NCI-H748 (cell line): ENCODE measurements around the gene MAPK11.

ENCODE experiments used
- DNase-seq: peaks from one replicate; lab custom pipeline; 2025; ENCODE audit not compliant: unreplicated experiment; lab: John Stamatoyannopoulos, UW

MAPK11 gene

GRCh38 chr22:50227579-50228215, 42.5 kb downstream of the MAPK11 start:
- DNase-seq = no peak

- DNase-seq = no peak
Observed at GRCh38 chr22:50226875-50227165, 43.4 kb downstream of the MAPK11 start.

- no peak for DNase-seq
Observed at GRCh38 chr22:50226063-50226874, 43.9 kb downstream of the MAPK11 start.

- no peak for DNase-seq
Observed at GRCh38 chr22:50225200-50225969, 44.8 kb downstream of the MAPK11 start.

- no peak for DNase-seq
Observed at GRCh38 chr22:50224071-50224470, 46.1 kb downstream of the MAPK11 start.

- DNase-seq = no peak
Observed at GRCh38 chr22:50222508-50222907, 47.7 kb downstream of the MAPK11 start.

- no peak for DNase-seq
Observed at GRCh38 chr22:50221410-50222300, 48.5 kb downstream of the MAPK11 start.

GRCh38 chr22:50220603-50221409, 49.4 kb downstream of the MAPK11 start:
- DNase-seq = no peak

- DNase-seq = no peak
Observed at GRCh38 chr22:50219800-50220602, 50.2 kb downstream of the MAPK11 start.

GRCh38 chr22:50218996-50219727, 51.0 kb downstream of the MAPK11 start:
- peak; percentile 47 for DNase-seq

GRCh38 chr22:50218153-50218995, 51.8 kb downstream of the MAPK11 start:
- peak; percentile 18 for DNase-seq

- no peak for DNase-seq
Observed at GRCh38 chr22:50217543-50218152, 52.5 kb downstream of the MAPK11 start.

GRCh38 chr22:50216684-50217520, 53.3 kb downstream of the MAPK11 start:
- no peak for DNase-seq

GRCh38 chr22:50216055-50216683, 54.0 kb downstream of the MAPK11 start:
- no peak for DNase-seq

GRCh38 chr22:50215297-50216054, 54.7 kb downstream of the MAPK11 start:
- no peak for DNase-seq
